Endodermal cell (in vitro differentiated cells): ENCODE results near the gene BCAN. TPM values are rescaled to one million over a fixed set of nuclear protein-coding genes. Genes with fewer than 3 reads are reported as not detected.

Experiments
- DNase-seq: peaks from one replicate; pipeline ENCODE4 v3.0.0-alpha.2; 2017
- H3K27ac ChIP-seq: 2 replicates; pipeline ENCODE4 v1.5.1; 2013; ENCODE audit warnings: mild to moderate bottlenecking, low read depth, low read length, moderate library complexity
- H3K27me3 ChIP-seq: 2 replicates; pipeline ENCODE4 v1.6.1; 2013; ENCODE audit warnings: mild to moderate bottlenecking, low read length, moderate library complexity; ENCODE audit not compliant: insufficient read depth, control insufficient read depth, poor library complexity, severe bottlenecking
- H3K36me3 ChIP-seq: 2 replicates; pipeline ENCODE4 v1.7.0; 2013; ENCODE audit warnings: mild to moderate bottlenecking, low read length, moderate library complexity; ENCODE audit not compliant: control insufficient read depth, insufficient read depth
- H3K4me1 ChIP-seq: one replicate; pipeline ENCODE4 v1.7.0; 2013; ENCODE audit warnings: low read length; ENCODE audit not compliant: control insufficient read depth, insufficient read depth
- H3K4me3 ChIP-seq: 2 replicates; pipeline ENCODE4 v1.5.1; 2013; ENCODE audit warnings: mild to moderate bottlenecking, low read length, moderate library complexity
- H3K9ac ChIP-seq: 2 replicates; pipeline ENCODE4 v1.6.1; 2013; ENCODE audit warnings: mild to moderate bottlenecking, low read length, moderate library complexity; ENCODE audit not compliant: poor library complexity, severe bottlenecking; ENCODE audit errors: extremely low read depth
- H3K9me3 ChIP-seq: 2 replicates; pipeline ENCODE4 v1.6.1; 2013; ENCODE audit warnings: mild to moderate bottlenecking, low read length, moderate library complexity; ENCODE audit not compliant: control insufficient read depth
- H3K27ac Mint-ChIP-seq: 2 replicates; pipeline ENCODE4 v1.8.0; 2020; ENCODE audit warnings: mixed read lengths
- H3K27me3 Mint-ChIP-seq: 2 replicates; pipeline ENCODE4 v1.8.0; 2021; ENCODE audit warnings: mild to moderate bottlenecking, mixed read lengths; ENCODE audit not compliant: insufficient read depth
- H3K36me3 Mint-ChIP-seq: 2 replicates; pipeline ENCODE4 v1.8.0; 2020; ENCODE audit warnings: low read depth, mixed read lengths
- H3K4me1 Mint-ChIP-seq: 2 replicates; pipeline ENCODE4 v1.8.0; 2020; ENCODE audit warnings: mixed read lengths
- H3K4me3 Mint-ChIP-seq: 2 replicates; pipeline ENCODE4 v1.8.0; 2020; ENCODE audit warnings: mild to moderate bottlenecking, moderate library complexity, mixed read lengths
- H3K9me3 Mint-ChIP-seq: 2 replicates; pipeline ENCODE4 v1.8.0; 2020; ENCODE audit warnings: mild to moderate bottlenecking, mixed read lengths
- CTCF ChIP-seq: fragments of 200-600 bp; sonication (generic); conservative IDR thresholded peaks from 2 replicates; pipeline ENCODE4 v1.5.0; 2021; ENCODE audit warnings: antibody characterized with exemption, mild to moderate bottlenecking
- WGBS, 2 experiments: methylation state at CpG; one replicate each; pipeline versions ENCODE4 v1.1.5 to v1.1.7; 2013; ENCODE audit warnings: missing lambda C conversion rate in 2 of 2, mixed read lengths in 1 of 2; ENCODE audit not compliant: insufficient coverage in 1 of 2, insufficient read length in 1 of 2; 5-methylcytosine and 5-hydroxymethylcytosine counted together
- total RNA-seq, 2 donors: library from RNA; stranded (reverse); fragmentation: NEBNext Ultra II Directional in 1 of 2; extraction: Animal tissue kit (Norgen Biotek cat#: 25700) in 1 of 2; gene quantifications; 2 replicates in 1 of 2; 3 replicates in 1 of 2; pipeline ENCODE4 v1.2.1, GENCODE V29; 2021

Gene BCAN
- total RNA-seq, 2 donors from 2014 or later: 0.31 TPM; not detected in 1

- peaks cover 39% of the 10 kb centered on the region for H3K4me1 Mint-ChIP-seq
Observed at GRCh38 chr1:156677616-156678596, 36.0 kb downstream of the BCAN start.

GRCh38 chr1:156680056-156680455 is 38.1 kb downstream of the BCAN start:
- no peaks in the 10 kb centered on the region for H3K27me3 ChIP-seq
- no peaks in the 10 kb centered on the region for H3K9me3 ChIP-seq
- TF ChIP-seq CTCF: no peak
- H3K27ac Mint-ChIP-seq: no peak overlapping the region
- WGBS, 2 experiments: 79 to 92% methylated on average over 2 of the region's 2 CpGs
- no peak overlapping the region for H3K27ac ChIP-seq
- H3K4me1 ChIP-seq: peaks cover 3% of the 10 kb centered on the region
- H3K9me3 Mint-ChIP-seq: no peaks in the 10 kb centered on the region
- H3K4me1 Mint-ChIP-seq: peaks cover 20% of the 10 kb centered on the region
- no peak overlapping the region for H3K4me3 ChIP-seq
- no peak overlapping the region for H3K9ac ChIP-seq
- no peaks in the 10 kb centered on the region for H3K36me3 ChIP-seq
- H3K36me3 Mint-ChIP-seq: no peaks in the 10 kb centered on the region
- DNase-seq: no peak
- peaks cover 30% of the 10 kb centered on the region for H3K27me3 Mint-ChIP-seq
- no peak overlapping the region for H3K4me3 Mint-ChIP-seq

More at GRCh38 chr1:156677616-156678596, 36.0 kb downstream of the BCAN start:
- H3K27me3 ChIP-seq: no peaks in the 10 kb centered on the region
- Mint-ChIP-seq H3K9me3 (no peaks in the 10 kb centered on the region), H3K36me3 (peaks cover 10% of the 10 kb centered on the region), H3K27ac (no peak overlapping the region), H3K27me3 (peaks cover 23% of the 10 kb centered on the region), H3K4me3 (peak overlapping the region; percentile 70)
- peaks cover 11% of the 10 kb centered on the region for H3K4me1 ChIP-seq
- 8 to 15% methylated on average over 14 to 22 of the region's 22 CpGs for WGBS, 2 experiments
- peak overlapping the region; percentile 26 for H3K27ac ChIP-seq
- peak overlapping the region; percentile 81 for H3K4me3 ChIP-seq
- peaks cover 6% of the 10 kb centered on the region for H3K36me3 ChIP-seq
- TF ChIP-seq CTCF: peak; percentile 92
- no peaks in the 10 kb centered on the region for H3K9me3 ChIP-seq
- peak; percentile 87 for DNase-seq
- no peak overlapping the region for H3K9ac ChIP-seq

- H3K27ac Mint-ChIP-seq: no peak overlapping the region
- H3K9me3 Mint-ChIP-seq: no peaks in the 10 kb centered on the region
- peaks cover 9% of the 10 kb centered on the region for H3K4me1 Mint-ChIP-seq
- H3K9ac ChIP-seq: no peak overlapping the region
- no peak for TF ChIP-seq CTCF
- peaks cover 34% of the 10 kb centered on the region for H3K27me3 Mint-ChIP-seq
- no peak overlapping the region for H3K4me3 ChIP-seq
- H3K36me3 Mint-ChIP-seq: no peaks in the 10 kb centered on the region
- no peak overlapping the region for H3K27ac ChIP-seq
- DNase-seq: no peak
- no peaks in the 10 kb centered on the region for H3K27me3 ChIP-seq
- no peaks in the 10 kb centered on the region for H3K9me3 ChIP-seq
- H3K36me3 ChIP-seq: no peaks in the 10 kb centered on the region
- H3K4me3 Mint-ChIP-seq: no peak overlapping the region
- no peaks in the 10 kb centered on the region for H3K4me1 ChIP-seq
- 89 to 100% methylated on average over 2 to 8 of the region's 8 CpGs for WGBS, 2 experiments
Observed at GRCh38 chr1:156681196-156681960, 39.5 kb downstream of the BCAN start.
